ENCODE data around the gene STXBP2.

DNA sequence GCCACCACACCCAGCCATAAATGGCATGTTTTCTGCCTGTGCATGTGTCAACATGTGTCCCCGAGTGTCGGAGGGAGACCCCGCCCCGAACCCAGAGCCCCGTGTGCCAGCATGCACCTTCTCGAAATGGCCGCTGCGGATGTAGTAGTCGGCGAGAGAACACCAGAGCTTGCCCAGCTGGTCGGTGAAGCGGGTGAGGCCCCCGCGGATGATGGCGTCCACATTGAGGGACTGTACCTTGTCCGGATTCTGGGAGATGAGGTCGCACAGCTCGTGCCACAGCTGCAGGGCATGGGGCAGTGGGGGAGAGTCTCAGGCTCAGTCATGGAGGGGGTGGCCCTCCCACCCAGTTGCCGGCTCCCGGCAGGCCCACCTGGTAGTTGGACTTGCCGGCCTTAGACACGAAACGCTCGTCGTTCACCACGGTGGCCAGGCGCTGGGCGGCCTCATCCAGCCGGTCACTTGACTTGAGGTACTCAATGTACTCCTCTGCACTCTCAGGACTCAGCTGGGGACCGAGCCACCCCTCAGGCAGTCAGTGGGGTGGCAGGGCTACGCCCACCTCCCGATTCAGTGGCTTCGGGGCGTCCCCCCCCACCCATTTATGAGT is 11.0 kb upstream of the STXBP2 start:
- TF ChIP-seq CTCF (IDR thresholded peaks at IDR 0.05), result no peak
- TF ChIP-seq ZFX (IDR thresholded peaks at IDR 0.05; ENCODE audit: borderline replicate concordance), result no peak

Data from 22Rv1 (cell line).